ENCODE results near the gene CNTN1.

DNA sequence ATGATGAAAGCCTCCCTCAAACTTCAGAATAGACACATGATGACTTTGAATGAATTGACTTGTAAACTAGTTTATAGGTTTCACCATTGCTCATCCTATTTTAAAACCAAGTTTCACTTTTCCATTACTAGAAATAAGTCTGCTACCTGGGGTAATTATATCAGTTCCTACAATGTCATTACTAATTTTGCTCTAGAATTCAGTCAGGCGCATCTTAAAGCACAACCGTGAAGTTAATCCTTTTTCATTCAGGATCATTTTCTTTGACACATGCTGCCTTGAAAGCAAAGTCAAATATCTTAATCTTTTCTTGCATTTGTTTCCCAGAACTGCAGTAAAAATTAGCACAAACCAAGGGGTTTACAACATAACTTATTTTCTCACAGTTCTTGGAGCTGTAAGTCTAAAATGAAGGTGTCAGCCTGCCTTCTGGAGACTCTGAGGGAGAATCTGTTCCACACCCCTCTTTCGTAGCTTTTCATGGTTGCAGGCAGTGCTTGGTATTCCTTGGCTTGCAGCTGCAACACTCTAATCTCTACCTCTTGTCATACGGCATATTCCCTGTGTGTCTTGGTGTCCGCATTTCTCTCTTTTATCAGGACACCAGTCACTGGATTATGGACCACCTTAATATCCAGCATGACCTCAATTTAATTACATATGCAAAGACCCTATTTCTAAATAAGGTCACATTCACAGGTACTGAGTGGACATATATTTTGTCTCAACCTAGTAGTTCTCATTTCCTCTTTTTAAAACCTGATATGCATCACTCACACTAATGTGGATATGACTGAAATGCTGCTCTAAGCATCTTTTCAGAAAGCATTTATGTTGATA, 381.6 kb downstream of the CNTN1 start:
- TF ChIP-seq, protein P1, sequence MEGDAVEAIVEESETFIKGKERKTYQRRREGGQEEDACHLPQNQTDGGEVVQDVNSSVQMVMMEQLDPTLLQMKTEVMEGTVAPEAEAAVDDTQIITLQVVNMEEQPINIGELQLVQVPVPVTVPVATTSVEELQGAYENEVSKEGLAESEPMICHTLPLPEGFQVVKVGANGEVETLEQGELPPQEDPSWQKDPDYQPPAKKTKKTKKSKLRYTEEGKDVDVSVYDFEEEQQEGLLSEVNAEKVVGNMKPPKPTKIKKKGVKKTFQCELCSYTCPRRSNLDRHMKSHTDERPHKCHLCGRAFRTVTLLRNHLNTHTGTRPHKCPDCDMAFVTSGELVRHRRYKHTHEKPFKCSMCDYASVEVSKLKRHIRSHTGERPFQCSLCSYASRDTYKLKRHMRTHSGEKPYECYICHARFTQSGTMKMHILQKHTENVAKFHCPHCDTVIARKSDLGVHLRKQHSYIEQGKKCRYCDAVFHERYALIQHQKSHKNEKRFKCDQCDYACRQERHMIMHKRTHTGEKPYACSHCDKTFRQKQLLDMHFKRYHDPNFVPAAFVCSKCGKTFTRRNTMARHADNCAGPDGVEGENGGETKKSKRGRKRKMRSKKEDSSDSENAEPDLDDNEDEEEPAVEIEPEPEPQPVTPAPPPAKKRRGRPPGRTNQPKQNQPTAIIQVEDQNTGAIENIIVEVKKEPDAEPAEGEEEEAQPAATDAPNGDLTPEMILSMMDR (IDR thresholded peaks at IDR 0.05), result no peak
- no peak for TF ChIP-seq POLR2A (IDR thresholded peaks at IDR 0.05; ENCODE audit: low read depth)
- TF ChIP-seq POLR2AphosphoS5 (IDR thresholded peaks at IDR 0.05), result no peak
